ENCODE measurements around the gene ADAM19.

The ADAM19 gene

DNA sequence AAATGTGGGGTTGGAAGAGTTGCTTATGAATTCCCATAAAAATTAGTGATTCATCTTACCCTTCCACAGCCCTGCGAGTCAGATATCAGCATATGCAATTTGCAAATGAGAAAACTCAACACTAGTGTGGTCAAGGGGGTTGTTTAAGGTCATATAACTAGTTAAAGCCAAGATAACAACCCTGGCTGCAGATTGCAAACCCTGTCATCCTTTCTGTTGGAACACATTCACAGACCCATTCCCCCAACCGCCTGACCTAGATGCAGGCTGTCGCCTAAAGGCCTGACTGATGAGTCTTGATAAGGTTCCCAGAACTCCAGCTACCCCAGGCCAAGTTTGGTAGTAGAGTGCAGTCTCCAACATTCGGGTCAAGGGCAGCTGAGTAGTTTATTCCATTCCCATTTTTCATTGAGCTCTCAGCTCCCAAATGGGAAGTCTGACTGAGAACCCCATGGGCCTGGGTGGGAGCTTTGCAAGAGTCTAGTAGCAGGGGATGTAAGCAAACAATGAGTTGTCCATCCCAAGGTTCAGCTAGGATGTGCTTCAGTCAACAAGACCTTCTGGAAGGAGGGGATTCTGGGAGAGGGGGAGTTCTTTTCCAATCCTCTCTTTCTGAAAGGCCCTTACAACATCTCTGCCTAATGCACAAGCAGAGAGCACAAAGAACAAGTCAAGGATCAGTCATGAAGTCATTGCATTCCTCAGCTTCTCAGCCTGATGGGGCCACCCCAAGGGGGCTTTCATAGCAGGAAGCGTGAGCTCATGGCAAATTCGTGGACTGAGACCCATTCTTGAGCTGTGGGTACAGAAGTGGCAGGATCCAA lies 40.3 kb downstream of the ADAM19 start:
- no peak for DNase-seq (ENCODE audit: extremely low spot score)
- TF ChIP-seq NFRKB (IDR thresholded peaks at IDR 0.05), result no peak
- no peak for TF ChIP-seq L3MBTL2 (conservative IDR thresholded peaks at IDR 0.05)
- no peak for TF ChIP-seq SP1 (IDR thresholded peaks at IDR 0.05)
- TF ChIP-seq ELF4 (IDR thresholded peaks at IDR 0.05), result no peak
- no peak for TF ChIP-seq HDGF (IDR thresholded peaks at IDR 0.05; ENCODE audit: borderline replicate concordance)
- no peak for TF ChIP-seq FOXA1 (IDR thresholded peaks at IDR 0.05)
- no peak for TF ChIP-seq TARDBP (IDR thresholded peaks at IDR 0.05)
- TF ChIP-seq, protein P1, sequence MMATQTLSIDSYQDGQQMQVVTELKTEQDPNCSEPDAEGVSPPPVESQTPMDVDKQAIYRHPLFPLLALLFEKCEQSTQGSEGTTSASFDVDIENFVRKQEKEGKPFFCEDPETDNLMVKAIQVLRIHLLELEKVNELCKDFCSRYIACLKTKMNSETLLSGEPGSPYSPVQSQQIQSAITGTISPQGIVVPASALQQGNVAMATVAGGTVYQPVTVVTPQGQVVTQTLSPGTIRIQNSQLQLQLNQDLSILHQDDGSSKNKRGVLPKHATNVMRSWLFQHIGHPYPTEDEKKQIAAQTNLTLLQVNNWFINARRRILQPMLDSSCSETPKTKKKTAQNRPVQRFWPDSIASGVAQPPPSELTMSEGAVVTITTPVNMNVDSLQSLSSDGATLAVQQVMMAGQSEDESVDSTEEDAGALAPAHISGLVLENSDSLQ (IDR thresholded peaks at IDR 0.05), result no peak
- TF ChIP-seq ARNT (IDR thresholded peaks at IDR 0.05), result no peak
- no peak for TF ChIP-seq CTBP1 (IDR thresholded peaks at IDR 0.05; ENCODE audit: borderline replicate concordance)
- no peak for TF ChIP-seq FOXM1 (IDR thresholded peaks at IDR 0.05; ENCODE audit: borderline replicate concordance)
- TF ChIP-seq SUZ12 (IDR thresholded peaks at IDR 0.05), result no peak
- no peak for TF ChIP-seq ZNF384 (IDR thresholded peaks at IDR 0.05)
- no peak for TF ChIP-seq FOXK2 (IDR thresholded peaks at IDR 0.05)
- TF ChIP-seq BHLHE40 (IDR thresholded peaks at IDR 0.05; ENCODE audit: borderline replicate concordance), result no peak
- TF ChIP-seq LEF1 (IDR thresholded peaks at IDR 0.05; ENCODE audit: borderline replicate concordance), result no peak
- ChIA-PET CTCF (interaction anchor here (0.6 kb wide), 1 partner anchor 138 kb away, joined by 3 read pairs; no protein-coding TSS in a partner anchor), POLR2A (no interaction called here)

DNA sequence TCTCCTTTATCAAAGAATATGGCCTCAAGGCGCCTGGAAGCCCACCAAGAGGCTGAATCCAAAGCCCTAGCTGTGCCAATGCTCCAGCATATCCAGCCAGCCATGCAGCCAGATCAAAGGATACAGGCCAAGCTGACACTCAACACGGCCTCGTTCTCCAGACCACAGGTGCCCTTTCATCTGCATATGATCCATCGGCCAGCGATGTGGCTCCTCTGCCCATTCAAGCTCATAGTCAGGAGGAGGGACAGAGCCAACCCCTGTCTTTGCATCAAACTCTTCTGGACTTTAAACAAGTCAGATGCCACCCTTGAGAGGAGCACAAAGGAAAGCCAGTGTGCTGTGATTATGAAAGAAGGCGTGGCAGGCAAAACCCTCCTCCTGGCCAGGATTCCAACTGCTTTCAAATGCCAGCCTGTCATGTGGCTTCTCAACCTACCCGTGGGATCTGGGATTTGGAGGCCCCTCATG lies 42.5 kb downstream of the ADAM19 start:
- POLR2A ChIA-PET, result no interaction called here
- TF ChIP-seq SUZ12 (IDR thresholded peaks at IDR 0.05), result no peak
- no peak for TF ChIP-seq BHLHE40 (IDR thresholded peaks at IDR 0.05; ENCODE audit: borderline replicate concordance)
- TF ChIP-seq ARNT (IDR thresholded peaks at IDR 0.05), result no peak
- TF ChIP-seq ZNF384 (IDR thresholded peaks at IDR 0.05), result no peak
- TF ChIP-seq FOXM1 (IDR thresholded peaks at IDR 0.05; ENCODE audit: borderline replicate concordance), result no peak
- CTCF ChIA-PET, result no interaction called here

DNA sequence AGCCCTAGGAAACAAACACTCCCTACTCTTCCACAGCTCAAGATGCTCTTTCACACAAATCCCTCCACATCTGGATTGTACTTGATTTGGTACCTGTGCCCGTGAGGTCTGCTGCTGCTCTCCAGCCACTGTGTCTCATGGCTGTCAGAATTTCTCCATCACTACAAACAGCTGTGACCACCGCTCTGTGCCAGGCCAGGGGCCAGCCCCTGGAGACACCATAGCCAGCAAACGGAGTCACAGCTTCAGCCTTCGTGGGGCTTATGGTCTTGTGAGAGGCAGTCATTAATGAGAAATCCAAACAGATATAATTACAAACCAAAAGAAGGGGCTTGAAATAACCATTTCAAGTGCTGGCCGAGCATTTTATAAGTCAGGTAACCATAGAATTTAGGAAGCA lies 43.6 kb downstream of the ADAM19 start:
- no peak for TF ChIP-seq ELF4 (IDR thresholded peaks at IDR 0.05)
- no peak for TF ChIP-seq TARDBP (IDR thresholded peaks at IDR 0.05)
- TF ChIP-seq L3MBTL2 (conservative IDR thresholded peaks at IDR 0.05), result no peak
- TF ChIP-seq, protein P1 (IDR thresholded peaks at IDR 0.05), result no peak
- no peak for DNase-seq (ENCODE audit: extremely low spot score)
- ChIA-PET CTCF (no interaction called here), POLR2A (no interaction called here)

More for the DNA sequence above, 42.5 kb downstream of the ADAM19 start:
- DNase-seq (ENCODE audit: extremely low spot score), result no peak

DNA sequence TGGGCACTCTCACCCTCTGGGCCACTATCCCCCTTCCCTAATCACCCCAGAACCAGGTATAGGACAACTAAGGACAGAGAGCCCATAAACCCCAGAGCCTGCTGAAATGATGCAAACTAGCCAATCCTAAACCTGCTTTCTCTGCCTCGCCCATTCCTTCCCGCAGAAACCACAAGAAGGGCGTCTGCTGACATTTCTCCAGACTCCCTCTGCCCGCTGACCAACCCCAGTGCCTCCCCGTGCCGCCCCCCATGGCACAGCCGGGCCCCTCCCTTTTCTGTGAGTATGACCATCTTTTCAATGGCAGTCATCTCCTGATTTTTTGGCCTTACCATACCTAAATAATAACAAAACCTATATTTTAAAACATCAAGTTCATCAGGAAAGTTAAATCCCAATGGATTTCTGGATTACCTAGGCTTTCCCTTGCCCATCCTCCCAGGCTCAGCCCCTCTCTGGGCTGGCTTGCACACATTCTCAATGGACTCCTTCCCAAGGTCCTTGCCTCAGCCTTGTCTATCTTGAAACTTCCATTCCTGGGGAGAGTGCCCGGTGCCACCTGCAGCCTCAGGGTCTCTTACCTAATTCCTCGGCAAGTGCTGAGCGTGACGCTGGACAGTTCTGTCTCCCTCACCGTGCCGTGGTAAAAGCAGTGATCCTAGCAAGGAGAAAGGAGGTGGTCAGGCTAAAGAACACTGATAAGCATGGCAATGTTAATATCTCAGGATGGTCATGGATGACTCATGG lies 45.2 kb downstream of the ADAM19 start:
- POLR2A ChIA-PET, result no interaction called here

DNA sequence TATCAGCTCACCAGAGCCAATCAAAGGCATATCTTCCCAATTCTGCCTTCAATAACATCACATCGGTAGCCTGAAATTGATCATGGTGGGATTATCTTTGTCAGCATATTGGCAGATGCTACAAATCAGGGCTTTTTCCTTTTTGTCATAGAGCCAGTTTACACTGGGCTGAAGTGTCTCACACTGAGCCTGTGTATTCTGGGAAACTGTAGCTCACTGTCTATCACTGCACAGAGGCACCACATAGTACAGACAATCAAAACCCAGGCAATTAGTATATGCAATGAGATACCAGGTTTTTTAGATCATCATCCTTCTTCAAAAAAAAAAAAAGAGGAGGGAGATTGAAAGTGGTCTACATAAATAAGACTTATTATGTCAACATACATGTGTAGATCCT lies 46.6 kb downstream of the ADAM19 start:
- ChIA-PET POLR2A (no interaction called here), CTCF (no interaction called here)
- DNase-seq (ENCODE audit: extremely low spot score), result no peak
- TF ChIP-seq ARNT (IDR thresholded peaks at IDR 0.05) (no peak), TARDBP (IDR thresholded peaks at IDR 0.05) (no peak), BHLHE40 (IDR thresholded peaks at IDR 0.05; ENCODE audit: borderline replicate concordance) (no peak), LEF1 (IDR thresholded peaks at IDR 0.05; ENCODE audit: borderline replicate concordance) (no peak), NFRKB (IDR thresholded peaks at IDR 0.05) (no peak), ZNF384 (IDR thresholded peaks at IDR 0.05) (no peak), ELF4 (IDR thresholded peaks at IDR 0.05) (no peak), SP1 (IDR thresholded peaks at IDR 0.05) (no peak), FOXM1 (IDR thresholded peaks at IDR 0.05; ENCODE audit: borderline replicate concordance) (no peak), SUZ12 (IDR thresholded peaks at IDR 0.05) (no peak), CTBP1 (IDR thresholded peaks at IDR 0.05; ENCODE audit: borderline replicate concordance) (no peak), FOXA1 (IDR thresholded peaks at IDR 0.05) (no peak), FOXK2 (IDR thresholded peaks at IDR 0.05) (no peak), HDGF (IDR thresholded peaks at IDR 0.05; ENCODE audit: borderline replicate concordance) (no peak), L3MBTL2 (conservative IDR thresholded peaks at IDR 0.05) (no peak)
- TF ChIP-seq, protein P1 (IDR thresholded peaks at IDR 0.05), result no peak

More for the DNA sequence above, 45.2 kb downstream of the ADAM19 start:
- DNase-seq (ENCODE audit: extremely low spot score), result no peak
- TF ChIP-seq, protein P1 (IDR thresholded peaks at IDR 0.05), result no peak
- TF ChIP-seq BHLHE40 (IDR thresholded peaks at IDR 0.05; ENCODE audit: borderline replicate concordance) (no peak), LEF1 (IDR thresholded peaks at IDR 0.05; ENCODE audit: borderline replicate concordance) (no peak), TARDBP (IDR thresholded peaks at IDR 0.05) (no peak), FOXK2 (IDR thresholded peaks at IDR 0.05) (no peak), ZNF384 (IDR thresholded peaks at IDR 0.05) (no peak), FOXM1 (IDR thresholded peaks at IDR 0.05; ENCODE audit: borderline replicate concordance) (no peak), FOXA1 (IDR thresholded peaks at IDR 0.05) (no peak), CTBP1 (IDR thresholded peaks at IDR 0.05; ENCODE audit: borderline replicate concordance) (no peak), ELF4 (IDR thresholded peaks at IDR 0.05) (no peak), NFRKB (IDR thresholded peaks at IDR 0.05) (no peak)
- CTCF ChIA-PET, result no interaction called here
